Stomach (tissue), 4 donors: Measurements from ENCODE around the gene KLHL3.

Source experiments
- CTCF ChIP-seq, 7 experiments: fragments of 450-650 bp in 4 of 7; fragments of 200-600 bp in 3 of 7; sonication (generic) in 3 of 7; IDR thresholded peaks; one replicate each; pipeline ENCODE4 v1.5.1; 2016 to 2019; ENCODE audit warnings: antibody characterized with exemption in 7 of 7, control low read depth in 2 of 7, mild to moderate bottlenecking in 1 of 7
- POLR2AphosphoS5 ChIP-seq, 3 donors: sonication (generic); formaldehyde crosslinking; IDR thresholded peaks; one replicate each; pipeline ENCODE4 v1.6.1; 2016; ENCODE audit warnings: antibody characterized with exemption in 3 of 3

GRCh38 chr5:137757634-137758033 lies 21.7 kb upstream of the KLHL3 start:
- TF ChIP-seq CTCF (IDR thresholded peaks at IDR 0.05) (no peak), POLR2AphosphoS5 (IDR thresholded peaks at IDR 0.05) (no peak)
